CD14-positive monocyte (primary cell): ENCODE measurements around the gene MYO16. TPM values are rescaled to one million over a fixed set of nuclear protein-coding genes. Genes with fewer than 3 reads are reported as not detected.

Experiments used
- DNase-seq, 3 donors: peaks; one replicate each; pipeline ENCODE4 v3.0.0-alpha.2; 2011 to 2022
- H2AFZ ChIP-seq: 2 replicates; pipeline ENCODE4 v1.6.0; 2012; ENCODE audit warnings: mild to moderate bottlenecking, low read depth, low read length, inconsistent platforms; ENCODE audit not compliant: insufficient read depth, poor library complexity, severe bottlenecking
- H3K27ac ChIP-seq, 2 donors: 1 replicate in 1 of 2; 2 replicates in 1 of 2; pipeline ENCODE4 v1.5.1; 2012 to 2013; ENCODE audit warnings: low read length in 2 of 2, control low read depth in 1 of 2, inconsistent platforms in 1 of 2, low read depth in 1 of 2, mild to moderate bottlenecking in 1 of 2
- H3K27me3 ChIP-seq, 2 donors: one replicate each; pipeline versions ENCODE4 v1.6.0 to v1.6.1; 2011 to 2013; ENCODE audit warnings: low read length in 2 of 2; ENCODE audit not compliant: control insufficient read depth in 2 of 2, insufficient read depth in 2 of 2
- H3K36me3 ChIP-seq, 2 donors: replicated peaks in 1 of 2; 1 replicate in 1 of 2; 2 replicates in 1 of 2; pipeline versions ENCODE4 v1.5.1 to v1.6.1; 2012 to 2013; ENCODE audit warnings: low read length in 2 of 2, control low read depth in 1 of 2, inconsistent platforms in 1 of 2, mild to moderate bottlenecking in 1 of 2; ENCODE audit not compliant: insufficient read depth in 2 of 2, control insufficient read depth in 1 of 2
- H3K4me1 ChIP-seq, 2 donors: 1 replicate in 1 of 2; 2 replicates in 1 of 2; pipeline versions ENCODE4 v1.5.1 to v1.6.1; 2012 to 2013; ENCODE audit warnings: low read length in 2 of 2, control low read depth in 1 of 2, inconsistent platforms in 1 of 2, mild to moderate bottlenecking in 1 of 2, moderate library complexity in 1 of 2; ENCODE audit not compliant: insufficient read depth in 2 of 2, control insufficient read depth in 1 of 2
- H3K4me2 ChIP-seq: replicated peaks from 2 replicates; pipeline ENCODE3; 2012; ENCODE audit warnings: low read length, moderate library complexity, mild to moderate bottlenecking; ENCODE audit not compliant: poor library complexity, severe bottlenecking; ENCODE audit errors: extremely low read depth
- H3K4me3 ChIP-seq, 3 experiments: fragments of 200-600 bp in 1 of 3; sonication (generic) in 1 of 3; replicated peaks in 1 of 3; 1 replicate in 2 of 3; 2 replicates in 1 of 3; pipeline ENCODE4 v1.5.1; 2011 to 2013; ENCODE audit warnings: low read length in 3 of 3, mild to moderate bottlenecking in 3 of 3, control low read depth in 2 of 3, low read depth in 2 of 3, inconsistent platforms in 1 of 3, moderate library complexity in 1 of 3
- H3K79me2 ChIP-seq: 2 replicates; pipeline ENCODE4 v1.6.0; 2012; ENCODE audit warnings: mild to moderate bottlenecking, control low read depth, inconsistent platforms, low read length, moderate library complexity; ENCODE audit not compliant: insufficient read depth
- H3K9ac ChIP-seq: 2 replicates; pipeline ENCODE4 v1.6.0; 2017; ENCODE audit warnings: low read length, mild to moderate bottlenecking; ENCODE audit not compliant: insufficient read depth, poor library complexity, severe bottlenecking
- H3K9me3 ChIP-seq, 2 donors: replicated peaks in 1 of 2; 1 replicate in 1 of 2; 2 replicates in 1 of 2; pipeline versions ENCODE4 v1.5.1 to v1.6.1; 2012 to 2013; ENCODE audit warnings: low read length in 2 of 2, control low read depth in 1 of 2; ENCODE audit not compliant: control insufficient read depth in 1 of 2, insufficient read depth in 1 of 2
- H4K20me1 ChIP-seq: 2 replicates; pipeline ENCODE4 v1.6.0; 2012; ENCODE audit warnings: mild to moderate bottlenecking, low read length, control low read depth, moderate library complexity; ENCODE audit not compliant: insufficient read depth
- H3K27ac Mint-ChIP-seq, 7 donors: one replicate each; pipeline ENCODE4 v1.8.0; 2020; ENCODE audit warnings: mild to moderate bottlenecking in 7 of 7, mixed read lengths in 7 of 7, moderate library complexity in 6 of 7, inconsistent platforms in 2 of 7
- H3K27me3 Mint-ChIP-seq, 3 donors: one replicate each; pipeline ENCODE4 v1.8.0; 2021 to 2022; ENCODE audit warnings: low read depth in 3 of 3, mild to moderate bottlenecking in 3 of 3, mixed read lengths in 3 of 3, moderate library complexity in 3 of 3, inconsistent platforms in 1 of 3
- H3K36me3 Mint-ChIP-seq, 2 donors: one replicate each; pipeline ENCODE4 v1.8.0; 2020; ENCODE audit warnings: mixed read lengths in 2 of 2, inconsistent platforms in 1 of 2, mild to moderate bottlenecking in 1 of 2
- H3K4me1 Mint-ChIP-seq: one replicate; pipeline ENCODE4 v1.8.0; 2020; ENCODE audit warnings: mild to moderate bottlenecking, mixed read lengths
- H3K4me3 Mint-ChIP-seq, 2 donors: one replicate each; pipeline ENCODE4 v1.8.0; 2020; ENCODE audit warnings: mild to moderate bottlenecking in 2 of 2, mixed read lengths in 2 of 2, moderate library complexity in 1 of 2
- H3K9me3 Mint-ChIP-seq, 7 donors: one replicate each; pipeline ENCODE4 v1.8.0; 2020 to 2022; ENCODE audit warnings: mixed read lengths in 7 of 7, mild to moderate bottlenecking in 6 of 7, moderate library complexity in 6 of 7, inconsistent platforms in 2 of 7
- CTCF ChIP-seq: fragments of 200-600 bp; IDR thresholded peaks from one replicate; pipeline ENCODE4 v1.8.0; 2022; ENCODE audit warnings: antibody characterized with exemption, mild to moderate bottlenecking
- WGBS: methylation state at CpG from one replicate; pipeline ENCODE4 v1.1.5; 2013; ENCODE audit warnings: missing lambda C conversion rate; ENCODE audit not compliant: insufficient coverage; 5-methylcytosine and 5-hydroxymethylcytosine counted together
- intact Hi-C, 2 donors: fragments of 100-400 bp; cut with micrococcal nuclease; formaldehyde crosslinking; loops; one replicate each; pipeline versions ENCODE4 v1.15.0 to v1.15.1; 2023
- polyA plus RNA-seq, 3 donors: library from polyadenylated mRNA; depleted of rRNA in 1 of 3; unstranded in 2 of 3; stranded (reverse) in 1 of 3; fragments of 300-500 nt in 2 of 3; fragments of >200 nt in 1 of 3; fragmentation: Illumina TruSeq in 2 of 3; gene quantifications; 1 replicate in 2 of 3; 2 replicates in 1 of 3; pipeline ENCODE4 v1.2.3, GENCODE V29; 2012 to 2021

Gene MYO16
- polyA plus RNA-seq, 3 donors = not detected

DNA sequence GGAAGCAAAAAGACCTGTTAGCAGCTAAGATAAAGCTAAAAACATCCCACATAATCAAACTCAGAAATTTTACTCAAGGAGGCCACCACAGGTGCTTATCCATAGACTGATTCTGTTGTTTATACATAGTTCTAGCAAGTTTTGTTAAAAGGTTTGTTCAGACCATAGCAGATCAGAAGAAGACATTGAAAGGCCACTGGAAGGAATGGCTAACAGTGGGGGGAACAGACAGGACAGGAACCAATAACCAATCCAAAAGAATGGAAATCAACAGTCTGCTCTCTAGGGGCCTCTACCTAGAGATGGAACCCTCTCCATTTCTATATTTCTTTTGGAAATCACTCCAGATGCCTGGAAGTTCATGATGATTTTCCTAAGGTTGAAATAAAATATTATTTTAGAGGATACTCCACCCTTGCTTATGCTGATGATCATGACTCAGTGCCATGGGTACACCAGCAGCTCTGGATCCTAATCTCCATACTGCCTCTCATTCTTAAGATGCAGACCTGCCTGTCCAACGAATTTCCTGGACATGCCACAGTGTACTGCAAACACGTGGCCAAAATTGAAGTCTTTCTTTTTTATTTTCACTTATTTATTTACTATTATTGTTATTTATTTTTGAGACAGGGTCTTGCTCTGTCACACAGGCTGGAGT lies 260.0 kb downstream of the MYO16 start:
- no peak overlapping the region for H3K9ac ChIP-seq
- H3K36me3 ChIP-seq = no peaks in the 10 kb centered on the region
- DNase-seq = no peak
- H3K4me3 ChIP-seq = no peak overlapping the region
- H2AFZ ChIP-seq = no peak overlapping the region
- H3K4me2 ChIP-seq = no peak overlapping the region
- no peaks in the 10 kb centered on the region for H3K4me1 ChIP-seq
- no peaks in the 10 kb centered on the region for H3K9me3 ChIP-seq
- no CpG with 5 or more reads among the region's 2 CpGs for WGBS
- no peaks in the 10 kb centered on the region for H3K27me3 ChIP-seq
- Mint-ChIP-seq H3K36me3 (no peaks in the 10 kb centered on the region), H3K4me1 (no peaks in the 10 kb centered on the region), H3K9me3 (peaks cover 0 to 10% (median 2%) of the 10 kb centered on the region in 7 donors), H3K27me3 (peaks cover 0 to 4% (median 0%) of the 10 kb centered on the region in 3 donors), H3K4me3 (no peak overlapping the region), H3K27ac (no peak overlapping the region)
- no peak for TF ChIP-seq CTCF
- no peak overlapping the region for H3K27ac ChIP-seq
- intact Hi-C loops = no loop called here
- H3K79me2 ChIP-seq = no peaks in the 10 kb centered on the region
- no peaks in the 10 kb centered on the region for H4K20me1 ChIP-seq

- Mint-ChIP-seq H3K9me3 (no peaks in the 10 kb centered on the region), H3K36me3 (no peaks in the 10 kb centered on the region), H3K27ac (no peak overlapping the region), H3K4me3 (no peak overlapping the region), H3K27me3 (peaks cover 0 to 4% (median 0%) of the 10 kb centered on the region in 3 donors), H3K4me1 (peaks cover 10% of the 10 kb centered on the region)
- peak in 2 of 3 donors; percentile 36 to 55 for DNase-seq
- Histone ChIP-seq H3K27me3 (no peaks in the 10 kb centered on the region), H4K20me1 (no peaks in the 10 kb centered on the region), H3K9me3 (no peaks in the 10 kb centered on the region), H3K36me3 (no peaks in the 10 kb centered on the region), H3K79me2 (no peaks in the 10 kb centered on the region), H3K9ac (no peak overlapping the region), H3K27ac (no peak overlapping the region), H3K4me2 (no peak overlapping the region), H3K4me1 (no peaks in the 10 kb centered on the region), H2AFZ (no peak overlapping the region), H3K4me3 (no peak overlapping the region)
- no CpG with 5 or more reads among the region's 5 CpGs for WGBS
- peak; percentile 79 for TF ChIP-seq CTCF
- intact Hi-C loops = no loop called here
These were observed 265.9 kb downstream of the MYO16 start for GRCh38 chr13:108895220-108895704.
